Nephron (organoid): Measurements from ENCODE around the gene ZNF526.

ENCODE experiments used
- H3K27ac Mint-ChIP-seq, 3 experiments: 2 replicates each; pipeline ENCODE4 v1.8.0; 2020; ENCODE audit warnings: mixed read lengths in 3 of 3, mild to moderate bottlenecking in 2 of 3, moderate library complexity in 1 of 3
- H3K27me3 Mint-ChIP-seq: 2 replicates; pipeline ENCODE4 v1.8.0; 2021; ENCODE audit warnings: low read depth, mild to moderate bottlenecking, moderate library complexity, mixed read lengths
- H3K36me3 Mint-ChIP-seq: 2 replicates; pipeline ENCODE4 v1.8.0; 2020; ENCODE audit warnings: low read depth, mixed read lengths
- H3K4me1 Mint-ChIP-seq: 2 replicates; pipeline ENCODE4 v1.8.0; 2020; ENCODE audit warnings: mixed read lengths
- H3K4me3 Mint-ChIP-seq, 3 experiments: 2 replicates each; pipeline ENCODE4 v1.8.0; 2020; ENCODE audit warnings: mild to moderate bottlenecking in 3 of 3, mixed read lengths in 3 of 3, moderate library complexity in 2 of 3
- H3K9me3 Mint-ChIP-seq: 2 replicates; pipeline ENCODE4 v1.8.0; 2020; ENCODE audit warnings: mixed read lengths
- TF ChIP-seq, protein P1 (sequence below), 3 experiments: fragments of 200-600 bp; sonication (generic); IDR thresholded peaks; one replicate each; pipeline ENCODE4 v1.5.0; 2021; ENCODE audit warnings: antibody characterized with exemption in 3 of 3; ENCODE audit not compliant: unreplicated experiment in 3 of 3

ZNF526 gene

DNA sequence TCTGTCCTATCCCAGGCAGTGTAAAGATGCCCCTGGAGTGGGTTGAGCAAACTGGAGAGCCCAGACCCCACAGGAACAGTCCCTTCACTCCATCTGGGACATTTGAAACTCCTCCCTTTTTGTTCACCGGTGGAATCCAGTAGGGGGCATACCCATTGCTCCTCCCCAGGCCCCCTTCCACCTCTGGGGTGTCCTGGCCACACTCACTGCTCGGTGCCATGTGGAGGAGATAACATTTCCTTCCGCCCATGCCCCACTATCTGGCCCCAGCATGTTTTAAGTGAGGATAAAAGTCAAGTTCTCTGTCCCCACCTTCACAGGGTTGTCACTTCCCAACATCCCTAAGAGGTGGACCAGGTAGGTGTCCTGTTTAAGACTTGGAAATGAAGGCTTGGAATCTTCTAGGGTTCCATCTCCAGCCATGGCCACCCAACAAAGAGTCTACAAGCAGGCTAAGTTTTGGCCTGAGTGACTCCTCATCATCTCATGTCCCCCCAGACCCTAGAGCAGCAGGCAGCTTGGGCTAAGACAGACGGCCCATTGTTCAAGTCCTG lies 9.3 kb downstream of the ZNF526 start:
- no peak overlapping the region for H3K4me3 Mint-ChIP-seq
- H3K27me3 Mint-ChIP-seq, result no peaks in the 10 kb centered on the region
- H3K9me3 Mint-ChIP-seq, result no peaks in the 10 kb centered on the region
- peaks cover 8% of the 10 kb centered on the region for H3K4me1 Mint-ChIP-seq
- TF ChIP-seq, protein P1, sequence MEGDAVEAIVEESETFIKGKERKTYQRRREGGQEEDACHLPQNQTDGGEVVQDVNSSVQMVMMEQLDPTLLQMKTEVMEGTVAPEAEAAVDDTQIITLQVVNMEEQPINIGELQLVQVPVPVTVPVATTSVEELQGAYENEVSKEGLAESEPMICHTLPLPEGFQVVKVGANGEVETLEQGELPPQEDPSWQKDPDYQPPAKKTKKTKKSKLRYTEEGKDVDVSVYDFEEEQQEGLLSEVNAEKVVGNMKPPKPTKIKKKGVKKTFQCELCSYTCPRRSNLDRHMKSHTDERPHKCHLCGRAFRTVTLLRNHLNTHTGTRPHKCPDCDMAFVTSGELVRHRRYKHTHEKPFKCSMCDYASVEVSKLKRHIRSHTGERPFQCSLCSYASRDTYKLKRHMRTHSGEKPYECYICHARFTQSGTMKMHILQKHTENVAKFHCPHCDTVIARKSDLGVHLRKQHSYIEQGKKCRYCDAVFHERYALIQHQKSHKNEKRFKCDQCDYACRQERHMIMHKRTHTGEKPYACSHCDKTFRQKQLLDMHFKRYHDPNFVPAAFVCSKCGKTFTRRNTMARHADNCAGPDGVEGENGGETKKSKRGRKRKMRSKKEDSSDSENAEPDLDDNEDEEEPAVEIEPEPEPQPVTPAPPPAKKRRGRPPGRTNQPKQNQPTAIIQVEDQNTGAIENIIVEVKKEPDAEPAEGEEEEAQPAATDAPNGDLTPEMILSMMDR (IDR thresholded peaks at IDR 0.05; ENCODE audit: unreplicated experiment in 3 of 3), result no peak
- H3K36me3 Mint-ChIP-seq, result peaks cover 67% of the 10 kb centered on the region
- H3K27ac Mint-ChIP-seq, result peak overlapping the region; percentile 57 to 80 (median 67)

DNA sequence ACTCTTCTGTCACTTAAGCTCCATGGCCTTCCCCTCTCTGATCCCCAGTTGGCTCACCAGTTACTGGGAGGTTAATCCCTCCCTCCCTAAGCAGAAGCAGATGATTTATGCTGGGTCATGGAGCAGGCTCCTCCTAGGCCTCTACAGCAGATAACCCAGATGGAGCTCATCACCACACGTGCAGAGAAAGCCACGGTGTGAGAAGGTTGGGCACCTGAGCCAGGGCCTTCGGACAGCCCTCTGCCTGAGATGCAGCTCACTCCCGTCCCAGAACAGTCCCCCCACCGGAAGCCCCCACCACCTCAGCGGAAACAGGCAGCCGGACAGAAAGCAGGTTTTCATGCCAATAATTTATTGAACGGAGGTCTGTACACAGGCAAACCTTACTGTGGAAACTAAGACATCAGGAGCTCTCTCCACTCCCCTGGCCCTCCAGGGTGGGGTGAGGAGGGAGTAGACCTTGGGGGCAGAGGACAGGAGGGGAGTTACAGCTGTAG lies 9.8 kb downstream of the ZNF526 start:
- Mint-ChIP-seq H3K27me3 (no peaks in the 10 kb centered on the region), H3K36me3 (peaks cover 69% of the 10 kb centered on the region), H3K27ac (peak overlapping the region; percentile 57 to 80 (median 67)), H3K4me3 (no peak overlapping the region), H3K9me3 (no peaks in the 10 kb centered on the region), H3K4me1 (peaks cover 8% of the 10 kb centered on the region)
- TF ChIP-seq, protein P1 (IDR thresholded peaks at IDR 0.05; ENCODE audit: unreplicated experiment in 3 of 3), result no peak

DNA sequence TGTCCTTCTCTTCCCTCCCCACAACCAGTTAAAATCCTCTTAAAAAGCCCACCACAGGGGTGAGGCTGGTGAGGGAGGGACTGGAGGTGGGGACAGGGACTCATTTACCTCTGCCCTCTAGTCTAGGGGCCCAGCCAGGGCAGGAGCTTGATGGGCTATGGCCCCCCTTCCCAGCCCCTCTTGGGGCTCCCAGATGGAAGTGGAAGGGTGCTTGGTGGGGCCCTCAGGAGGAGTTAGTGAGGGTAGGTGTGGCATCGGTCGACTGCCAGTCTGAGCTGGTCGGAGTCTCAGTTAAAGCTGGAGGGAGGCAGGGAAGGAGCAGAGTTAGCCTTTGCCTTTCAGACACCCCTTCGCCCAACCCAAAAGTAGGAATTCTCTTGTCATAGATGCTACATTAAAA lies 10.5 kb downstream of the ZNF526 start:
- Mint-ChIP-seq H3K4me3 (no peak overlapping the region), H3K4me1 (peaks cover 8% of the 10 kb centered on the region), H3K27ac (no peak overlapping the region), H3K9me3 (no peaks in the 10 kb centered on the region), H3K27me3 (no peaks in the 10 kb centered on the region), H3K36me3 (peaks cover 72% of the 10 kb centered on the region)
- TF ChIP-seq, protein P1 (IDR thresholded peaks at IDR 0.05; ENCODE audit: unreplicated experiment in 3 of 3), result no peak

DNA sequence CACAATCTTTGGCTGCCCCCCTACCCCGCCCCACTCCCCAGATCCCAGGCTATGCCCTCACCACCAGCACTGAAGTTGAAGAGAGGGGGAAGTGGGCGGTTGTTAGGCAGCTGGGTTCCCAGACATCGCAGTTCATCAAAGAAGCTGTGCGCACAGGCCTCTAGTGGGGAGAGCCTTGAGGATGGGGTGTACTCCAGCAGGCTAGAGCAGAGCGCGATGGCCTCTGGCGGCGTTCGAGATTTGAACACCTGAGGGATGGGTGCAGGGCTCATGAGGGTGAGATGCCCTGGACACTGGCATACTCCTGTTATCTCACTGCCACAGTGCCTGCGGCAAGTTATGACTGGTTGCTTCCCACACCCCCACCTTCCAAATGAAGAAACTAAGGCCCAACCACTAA lies 12.3 kb downstream of the ZNF526 start:
- Mint-ChIP-seq H3K4me1 (peaks cover 8% of the 10 kb centered on the region), H3K4me3 (no peak overlapping the region), H3K27ac (no peak overlapping the region), H3K36me3 (peaks cover 67% of the 10 kb centered on the region), H3K9me3 (no peaks in the 10 kb centered on the region), H3K27me3 (no peaks in the 10 kb centered on the region)
- TF ChIP-seq, protein P1 (IDR thresholded peaks at IDR 0.05; ENCODE audit: unreplicated experiment in 3 of 3), result no peak

DNA sequence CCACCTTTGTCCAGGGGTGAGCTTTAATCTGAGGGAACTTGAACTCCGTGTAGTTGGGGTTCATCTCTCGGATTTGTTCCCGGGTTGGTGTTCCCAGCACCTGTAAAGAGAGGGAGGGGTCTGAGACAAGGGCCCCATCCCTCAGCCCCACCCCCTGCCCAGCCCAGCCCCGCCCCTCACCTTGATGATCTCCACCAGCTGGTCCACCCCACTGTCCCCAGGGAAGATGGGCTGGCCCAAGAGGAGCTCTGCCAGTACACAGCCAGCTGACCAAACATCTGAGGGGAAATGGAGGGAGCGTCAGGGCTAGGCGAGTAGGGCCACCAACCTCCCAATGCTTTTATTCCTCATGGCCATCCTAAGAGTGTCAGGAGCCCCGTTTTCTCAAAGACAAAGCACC lies 13.0 kb downstream of the ZNF526 start:
- Mint-ChIP-seq H3K9me3 (no peaks in the 10 kb centered on the region), H3K4me3 (no peak overlapping the region), H3K4me1 (peaks cover 8% of the 10 kb centered on the region), H3K27ac (peak overlapping the region in 1 of 3 experiments; percentile 84), H3K36me3 (peaks cover 62% of the 10 kb centered on the region), H3K27me3 (no peaks in the 10 kb centered on the region)
- TF ChIP-seq, protein P1 (IDR thresholded peaks at IDR 0.05; ENCODE audit: unreplicated experiment in 3 of 3), result no peak

DNA sequence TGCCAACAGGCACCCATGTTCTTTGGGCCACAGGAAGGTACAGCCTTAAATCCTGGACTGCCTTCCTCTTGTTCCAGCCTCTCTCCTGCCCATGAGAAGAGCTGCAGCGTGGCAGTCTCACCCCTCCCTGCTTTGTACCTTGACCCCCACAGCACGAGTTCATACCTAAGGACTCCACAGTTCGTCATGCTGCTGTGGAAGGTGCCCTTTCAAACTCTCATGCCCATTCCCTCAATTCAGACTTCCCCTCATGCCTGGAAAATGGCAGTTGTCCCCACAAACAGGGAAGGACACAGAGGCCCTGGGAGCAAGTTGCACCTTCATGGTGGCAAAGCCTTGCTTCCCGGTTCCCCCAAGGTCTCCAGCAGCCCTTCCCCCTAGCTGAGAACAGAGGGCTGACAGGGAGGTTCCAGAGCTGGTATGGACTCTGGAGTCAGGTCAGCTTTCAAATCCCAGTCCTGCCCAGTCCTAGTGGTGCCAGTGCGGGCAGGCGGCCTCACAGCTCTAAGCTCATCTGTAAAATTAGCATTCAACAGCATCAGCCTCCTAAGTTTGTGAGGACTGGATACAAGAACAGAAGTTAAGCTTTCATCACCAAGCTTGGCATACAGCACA lies 13.7 kb downstream of the ZNF526 start:
- no peak overlapping the region for H3K4me3 Mint-ChIP-seq
- TF ChIP-seq, protein P1 (IDR thresholded peaks at IDR 0.05; ENCODE audit: unreplicated experiment in 3 of 3), result no peak
- peaks cover 8% of the 10 kb centered on the region for H3K4me1 Mint-ChIP-seq
- H3K36me3 Mint-ChIP-seq, result peaks cover 59% of the 10 kb centered on the region
- H3K27me3 Mint-ChIP-seq, result no peaks in the 10 kb centered on the region
- no peaks in the 10 kb centered on the region for H3K9me3 Mint-ChIP-seq
- peak overlapping the region in 2 of 3 experiments; percentile 16 to 84 for H3K27ac Mint-ChIP-seq
